Measurements from ENCODE around the gene GPC5.

GRCh38 chr13:91544723-91545122, 146.3 kb downstream of the GPC5 start:
- TF ChIP-seq POLR2AphosphoS5 (IDR thresholded peaks at IDR 0.05; ENCODE audit: low read depth, low read length) (no peak), SIN3A (IDR thresholded peaks at IDR 0.05; ENCODE audit: borderline replicate concordance, insufficient read depth, low read length) (no peak), REST (IDR thresholded peaks at IDR 0.05; ENCODE audit: insufficient read depth in 1 of 2, low read depth in 2 of 2, low read length in 2 of 2) (no peak), TAF1 (IDR thresholded peaks at IDR 0.05; ENCODE audit: borderline replicate concordance, insufficient read depth, low read length) (no peak)

All from PFSK-1 (cell line).